ENCODE results near the gene HOXA7.

The HOXA7 gene

GRCh38 chr7:27132978-27133377 is 23.5 kb downstream of the HOXA7 start (continued):
- 0 out of 2 replicates have a peak, but pooled peaks have one; percentile 10 for TF ChIP-seq ZNF18 (tag by site-specific recombination; IDR thresholded peaks at IDR 0.05)

GRCh38 chr7:27132214-27132613 is 24.3 kb downstream of the HOXA7 start:
- H3K36me3 ChIP-seq (ENCODE audit: control insufficient read depth in 2 of 2, insufficient read depth in 1 of 2, low read length in 2 of 2), result peaks cover 5 to 12% of the 10 kb centered on the region in 2 experiments; a peak in 1 of 3 replicates
- CTCF ChIA-PET, result interaction anchor here (0.6 to 2.7 kb wide), 9 partner anchors 9 to 348 kb away, joined by 3 to 12 read pairs (median 5); partner anchors contain the start of genes HOXA1 and HOXA5
- POLR2A ChIA-PET, result interaction anchor here (0.6 to 2.2 kb wide), 5 partner anchors 18 to 860 kb away, joined by 3 to 29 read pairs (median 6); partner anchors contain the start of gene HOXA1
- H3K4me3 ChIP-seq (ENCODE audit: low read depth, low read length), result no peak overlapping the region
- H3K9me3 ChIP-seq (ENCODE audit: control insufficient read depth, insufficient read depth, low read depth, low read length), result no peaks in the 10 kb centered on the region
- peaks cover 76% of the 10 kb centered on the region for H3K4me1 ChIP-seq (ENCODE audit: control insufficient read depth, insufficient read depth, low read length)
- TF ChIP-seq FEZF1 (tag by site-specific recombination; IDR thresholded peaks at IDR 0.05) (peak; percentile 55; the same call in 1 of the 2 replicates), PRDM6 (tag by site-specific recombination; IDR thresholded peaks at IDR 0.05) (peak; percentile 79), ZNF621 (tag by site-specific recombination; IDR thresholded peaks at IDR 0.05) (no peak)
- peak overlapping the region; percentile 8; the same call in 1 of the 2 replicates for H3K27ac ChIP-seq (ENCODE audit: extremely low read depth, low read depth, low read length)

- ChIA-PET CTCF (interaction anchor here (0.8 to 2.7 kb wide), 10 partner anchors 9 to 279 kb away, joined by 3 to 12 read pairs (median 6); partner anchors contain the start of genes HOXA1 and HOXA5), POLR2A (interaction anchor here (0.6 to 2.2 kb wide), 13 partner anchors 12 to 859 kb away, joined by 3 to 29 read pairs (median 5); partner anchors contain the start of genes HOXA1, HOXA5, HOXA7 and SKAP2)
- Histone ChIP-seq H3K27ac (ENCODE audit: extremely low read depth, low read depth, low read length) (peak overlapping the region; percentile 100), H3K9me3 (ENCODE audit: control insufficient read depth, insufficient read depth, low read depth, low read length) (no peaks in the 10 kb centered on the region), H3K4me1 (ENCODE audit: control insufficient read depth, insufficient read depth, low read length) (peaks cover 77% of the 10 kb centered on the region), H3K4me3 (ENCODE audit: low read depth, low read length) (peak overlapping the region; percentile 45), H3K36me3 (ENCODE audit: control insufficient read depth in 2 of 2, insufficient read depth in 1 of 2, low read length in 2 of 2) (peaks cover 5 to 12% of the 10 kb centered on the region in 2 experiments; a peak in 1 of 3 replicates)
- TF ChIP-seq WT1 (tag by site-specific recombination; IDR thresholded peaks at IDR 0.05) (no peak), PRDM6 (tag by site-specific recombination; IDR thresholded peaks at IDR 0.05) (peak; percentile 68), ZNF366 (tag by site-specific recombination; conservative IDR thresholded peaks at IDR 0.05) (peak; percentile 64; the same call in 1 of the 2 replicates), ZBTB17 (tag by site-specific recombination; IDR thresholded peaks at IDR 0.05) (peak; percentile 68)
Observed at GRCh38 chr7:27131390-27131819, 25.1 kb downstream of the HOXA7 start.

GRCh38 chr7:27130540-27131389 is 25.7 kb downstream of the HOXA7 start, which contains the start of gene HOXA4:
TSS of gene HOXA4 (minus strand) at chr7:27130757. CDS start at chr7:27130733, 24 bp downstream.
- POLR2A ChIA-PET, result interaction anchor here (1.1 to 2.2 kb wide), 11 partner anchors 11 to 273 kb away, joined by 3 to 29 read pairs (median 6); partner anchors contain the start of genes HOXA1, HOXA5, HOXA7 and SKAP2
- CTCF ChIA-PET, result interaction anchor here (0.7 to 2.7 kb wide), 12 partner anchors 9 to 923 kb away, joined by 3 to 12 read pairs (median 5); partner anchors contain the start of genes HOXA5 and HOXA6
- peak within 1 kb of the TSS; percentile 100 for H3K27ac ChIP-seq (ENCODE audit: extremely low read depth, low read depth, low read length)
- H3K4me3 ChIP-seq (ENCODE audit: low read depth, low read length), result peak within 1 kb of the TSS; percentile 52
- H3K4me1 ChIP-seq (ENCODE audit: control insufficient read depth, insufficient read depth, low read length), result peaks cover 78% of the 10 kb centered on the region
- H3K9me3 ChIP-seq (ENCODE audit: control insufficient read depth, insufficient read depth, low read depth, low read length), result no peaks in the 10 kb centered on the region
- peaks cover 5 to 12% of the 10 kb centered on the region in 2 experiments; a peak in 1 of 3 replicates for H3K36me3 ChIP-seq (ENCODE audit: control insufficient read depth in 2 of 2, insufficient read depth in 1 of 2, low read length in 2 of 2)
- TF ChIP-seq ZBTB10 (tag by site-specific recombination; IDR thresholded peaks at IDR 0.05) (peak; percentile 96), ZNF391 (tag by site-specific recombination; IDR thresholded peaks at IDR 0.05; ENCODE audit: borderline replicate concordance, low read depth) (no peak; the same call in 1 of the 2 replicates), YY1 (tag by site-specific recombination; IDR thresholded peaks at IDR 0.05) (0 out of 2 replicates have a peak, but pooled peaks have one; percentile 36), ZIC2 (tag by site-specific recombination; IDR thresholded peaks at IDR 0.05) (peak; percentile 27), ZNF121 (tag by site-specific recombination; IDR thresholded peaks at IDR 0.05) (no peak), ZNF354C (tag by site-specific recombination; IDR thresholded peaks at IDR 0.05; ENCODE audit: borderline replicate concordance, low read depth) (no peak), PRDM6 (tag by site-specific recombination; IDR thresholded peaks at IDR 0.05) (peak; percentile 93), OSR2 (tag by site-specific recombination; IDR thresholded peaks at IDR 0.05) (peak; percentile 70), KLF9 (tag by site-specific recombination; IDR thresholded peaks at IDR 0.05; ENCODE audit: low read depth) (peak; percentile 68)
